ENCODE results near the gene SREBF2. TPM values are rescaled to one million over a fixed set of nuclear protein-coding genes. Genes with fewer than 3 reads are reported as not detected.

Gene SREBF2
- total and polyA plus RNA-seq, 2 experiments from 2014 or later = 23.6 to 26.5 TPM

GRCh38 chr22:41818011-41818410 lies 14.9 kb upstream of the SREBF2 start:
- Histone ChIP-seq H4K20me1 (ENCODE audit: insufficient read depth) (no peaks in the 10 kb centered on the region), H3F3A (ENCODE audit: insufficient read depth) (no peaks in the 10 kb centered on the region), H2AFZ (no peak overlapping the region), H3K9me2 (ENCODE audit: insufficient read depth) (no peaks in the 10 kb centered on the region), H3K9me3 (ENCODE audit: low read depth) (no peaks in the 10 kb centered on the region), H3K27me3 (replicated peaks; ENCODE audit: insufficient read depth) (no peaks in the 10 kb centered on the region), H3K4me1 (ENCODE audit: insufficient read depth) (no peaks in the 10 kb centered on the region), H3K36me3 (ENCODE audit: low read depth) (no peaks in the 10 kb centered on the region), H3K4me2 (ENCODE audit: unreplicated experiment) (no peak overlapping the region), H3K79me2 (ENCODE audit: insufficient read depth) (no peaks in the 10 kb centered on the region), H3K27ac (no peak overlapping the region), H3K9ac (no peak overlapping the region), H3K4me3 (no peak overlapping the region)
- DNase-seq = no peak
- in situ Hi-C loops (cut with MboI) = no loop called here
- TF ChIP-seq EZH2 (IDR thresholded peaks at IDR 0.05; ENCODE audit: insufficient read depth, poor library complexity, severe bottlenecking) = no peak
- TF ChIP-seq EZH2phosphoT487 (IDR thresholded peaks at IDR 0.05; ENCODE audit: insufficient read depth, low read depth) = no peak
- 93 to 94% methylated on average over 5 of the region's 5 CpGs for WGBS, 2 experiments (ENCODE audit: low coverage in 1 of 2, low lambda C conversion rate in 2 of 2, missing lambda C conversion rate in 2 of 2)

- Histone ChIP-seq H3K79me2 (ENCODE audit: insufficient read depth) (no peaks in the 10 kb centered on the region), H2AFZ (no peak overlapping the region), H3K36me3 (ENCODE audit: low read depth) (no peaks in the 10 kb centered on the region), H3K9me3 (ENCODE audit: low read depth) (no peaks in the 10 kb centered on the region), H3K27ac (no peak overlapping the region), H3K4me3 (no peak overlapping the region), H3K4me1 (ENCODE audit: insufficient read depth) (no peaks in the 10 kb centered on the region), H3F3A (ENCODE audit: insufficient read depth) (no peaks in the 10 kb centered on the region), H3K9ac (no peak overlapping the region), H3K27me3 (replicated peaks; ENCODE audit: insufficient read depth) (no peaks in the 10 kb centered on the region), H3K4me2 (ENCODE audit: unreplicated experiment) (no peak overlapping the region), H3K9me2 (ENCODE audit: insufficient read depth) (no peaks in the 10 kb centered on the region), H4K20me1 (ENCODE audit: insufficient read depth) (no peaks in the 10 kb centered on the region)
- TF ChIP-seq EZH2 (IDR thresholded peaks at IDR 0.05; ENCODE audit: insufficient read depth, poor library complexity, severe bottlenecking) = no peak
- no peak for TF ChIP-seq EZH2phosphoT487 (IDR thresholded peaks at IDR 0.05; ENCODE audit: insufficient read depth, low read depth)
- WGBS, 2 experiments (ENCODE audit: low coverage in 1 of 2, low lambda C conversion rate in 2 of 2, missing lambda C conversion rate in 2 of 2) = 94 to 99% methylated on average over 6 of the region's 6 CpGs
- in situ Hi-C loops (cut with MboI) = no loop called here
- DNase-seq = no peak
Measured at GRCh38 chr22:41818596-41818995, 14.3 kb upstream of the SREBF2 start.

GRCh38 chr22:41819257-41819656 lies 13.6 kb upstream of the SREBF2 start:
- 96 to 99% methylated on average over 4 of the region's 4 CpGs for WGBS, 2 experiments (ENCODE audit: low coverage in 1 of 2, low lambda C conversion rate in 2 of 2, missing lambda C conversion rate in 2 of 2)
- in situ Hi-C loops (cut with MboI) = no loop called here

GRCh38 chr22:41820447-41820846 lies 12.5 kb upstream of the SREBF2 start:
- H3K9ac ChIP-seq = no peak overlapping the region
- H3K27me3 ChIP-seq (replicated peaks; ENCODE audit: insufficient read depth) = no peaks in the 10 kb centered on the region
- no peaks in the 10 kb centered on the region for H3K36me3 ChIP-seq (ENCODE audit: low read depth)
- H3K4me3 ChIP-seq = no peak overlapping the region
- H3K4me1 ChIP-seq (ENCODE audit: insufficient read depth) = peaks cover 5% of the 10 kb centered on the region
- in situ Hi-C loops (cut with MboI) = no loop called here
- no peak overlapping the region for H3K4me2 ChIP-seq (ENCODE audit: unreplicated experiment)
- no peak for DNase-seq
- no peaks in the 10 kb centered on the region for H3F3A ChIP-seq (ENCODE audit: insufficient read depth)
- H3K79me2 ChIP-seq (ENCODE audit: insufficient read depth) = no peaks in the 10 kb centered on the region
- WGBS, 2 experiments (ENCODE audit: low coverage in 1 of 2, low lambda C conversion rate in 2 of 2, missing lambda C conversion rate in 2 of 2) = 84 to 88% methylated on average over 5 of the region's 5 CpGs
- TF ChIP-seq EZH2 (IDR thresholded peaks at IDR 0.05; ENCODE audit: insufficient read depth, poor library complexity, severe bottlenecking) = no peak
- no peak for TF ChIP-seq EZH2phosphoT487 (IDR thresholded peaks at IDR 0.05; ENCODE audit: insufficient read depth, low read depth)
- no peaks in the 10 kb centered on the region for H3K9me3 ChIP-seq (ENCODE audit: low read depth)
- H4K20me1 ChIP-seq (ENCODE audit: insufficient read depth) = no peaks in the 10 kb centered on the region
- H2AFZ ChIP-seq = no peak overlapping the region
- no peaks in the 10 kb centered on the region for H3K9me2 ChIP-seq (ENCODE audit: insufficient read depth)
- no peak overlapping the region for H3K27ac ChIP-seq

More at GRCh38 chr22:41819257-41819656, 13.6 kb upstream of the SREBF2 start:
- Histone ChIP-seq H4K20me1 (ENCODE audit: insufficient read depth) (no peaks in the 10 kb centered on the region), H3K36me3 (ENCODE audit: low read depth) (no peaks in the 10 kb centered on the region), H3K9ac (no peak overlapping the region), H3K9me2 (ENCODE audit: insufficient read depth) (no peaks in the 10 kb centered on the region), H3K9me3 (ENCODE audit: low read depth) (no peaks in the 10 kb centered on the region), H3K4me2 (ENCODE audit: unreplicated experiment) (no peak overlapping the region), H3K79me2 (ENCODE audit: insufficient read depth) (no peaks in the 10 kb centered on the region), H3K27me3 (replicated peaks; ENCODE audit: insufficient read depth) (no peaks in the 10 kb centered on the region), H2AFZ (no peak overlapping the region), H3K27ac (no peak overlapping the region), H3F3A (ENCODE audit: insufficient read depth) (no peaks in the 10 kb centered on the region), H3K4me1 (ENCODE audit: insufficient read depth) (no peaks in the 10 kb centered on the region), H3K4me3 (no peak overlapping the region)
- no peak for DNase-seq
- no peak for TF ChIP-seq EZH2 (IDR thresholded peaks at IDR 0.05; ENCODE audit: insufficient read depth, poor library complexity, severe bottlenecking)
- TF ChIP-seq EZH2phosphoT487 (IDR thresholded peaks at IDR 0.05; ENCODE audit: insufficient read depth, low read depth) = no peak

Measured in GM23248 (cell line).